Measurements from ENCODE around the gene SAMD4A.

The SAMD4A gene

GRCh38 chr14:54712465-54713200 lies 145.7 kb downstream of the SAMD4A start:
- TF ChIP-seq EZH2 (IDR thresholded peaks at IDR 0.05; ENCODE audit: borderline replicate concordance, low read length) = no peak
- TF ChIP-seq CTCF (IDR thresholded peaks at IDR 0.05; ENCODE audit: low read length) = no peak
- Histone ChIP-seq H3K4me2 (ENCODE audit: low read length) (no peak overlapping the region), H3K4me1 (ENCODE audit: insufficient read depth, low read length, severe bottlenecking) (no peaks in the 10 kb centered on the region), H3K9me2 (ENCODE audit: low read depth, low read length) (no peaks in the 10 kb centered on the region), H4K20me1 (ENCODE audit: insufficient read depth, low read length) (no peaks in the 10 kb centered on the region), H3K9ac (ENCODE audit: low read length) (no peak overlapping the region), H3F3A (ENCODE audit: insufficient read depth, low read length) (no peaks in the 10 kb centered on the region), H3K36me3 (ENCODE audit: insufficient read depth, low read length) (no peaks in the 10 kb centered on the region), H2AFZ (ENCODE audit: low read length) (no peak overlapping the region), H3K4me3 (ENCODE audit: low read depth, low read length, poor library complexity, severe bottlenecking) (no peak overlapping the region), H3K27ac (ENCODE audit: low read depth, low read length, poor library complexity, severe bottlenecking) (no peak overlapping the region), H3K9me3 (ENCODE audit: low read length) (no peaks in the 10 kb centered on the region), H3K79me2 (ENCODE audit: insufficient read depth, low read length) (no peaks in the 10 kb centered on the region), H3K27me3 (ENCODE audit: insufficient read depth, low read length) (no peaks in the 10 kb centered on the region)

GRCh38 chr14:54713379-54713778 lies 146.5 kb downstream of the SAMD4A start:
- TF ChIP-seq EZH2 (IDR thresholded peaks at IDR 0.05; ENCODE audit: borderline replicate concordance, low read length) (no peak), CTCF (IDR thresholded peaks at IDR 0.05; ENCODE audit: low read length) (no peak)
- no peak overlapping the region for H3K9ac ChIP-seq (ENCODE audit: low read length)
- H3K4me3 ChIP-seq (ENCODE audit: low read depth, low read length, poor library complexity, severe bottlenecking) = no peak overlapping the region
- H3K27ac ChIP-seq (ENCODE audit: low read depth, low read length, poor library complexity, severe bottlenecking) = no peak overlapping the region
- H4K20me1 ChIP-seq (ENCODE audit: insufficient read depth, low read length) = no peaks in the 10 kb centered on the region
- H3K9me3 ChIP-seq (ENCODE audit: low read length) = no peaks in the 10 kb centered on the region
- no peaks in the 10 kb centered on the region for H3K4me1 ChIP-seq (ENCODE audit: insufficient read depth, low read length, severe bottlenecking)
- H3K4me2 ChIP-seq (ENCODE audit: low read length) = no peak overlapping the region
- no peaks in the 10 kb centered on the region for H3K27me3 ChIP-seq (ENCODE audit: insufficient read depth, low read length)
- H3K36me3 ChIP-seq (ENCODE audit: insufficient read depth, low read length) = no peaks in the 10 kb centered on the region
- H3F3A ChIP-seq (ENCODE audit: insufficient read depth, low read length) = no peaks in the 10 kb centered on the region
- no peaks in the 10 kb centered on the region for H3K9me2 ChIP-seq (ENCODE audit: low read depth, low read length)
- no peak overlapping the region for H2AFZ ChIP-seq (ENCODE audit: low read length)
- H3K79me2 ChIP-seq (ENCODE audit: insufficient read depth, low read length) = no peaks in the 10 kb centered on the region

GRCh38 chr14:54715239-54715638 lies 148.3 kb downstream of the SAMD4A start:
- TF ChIP-seq EZH2 (IDR thresholded peaks at IDR 0.05; ENCODE audit: borderline replicate concordance, low read length) (no peak), CTCF (IDR thresholded peaks at IDR 0.05; ENCODE audit: low read length) (no peak)
- Histone ChIP-seq H3K79me2 (ENCODE audit: insufficient read depth, low read length) (no peaks in the 10 kb centered on the region), H3K9me2 (ENCODE audit: low read depth, low read length) (no peaks in the 10 kb centered on the region), H3K36me3 (ENCODE audit: insufficient read depth, low read length) (no peaks in the 10 kb centered on the region), H3K4me1 (ENCODE audit: insufficient read depth, low read length, severe bottlenecking) (no peaks in the 10 kb centered on the region), H3K4me3 (ENCODE audit: low read depth, low read length, poor library complexity, severe bottlenecking) (no peak overlapping the region), H3K27ac (ENCODE audit: low read depth, low read length, poor library complexity, severe bottlenecking) (no peak overlapping the region), H3K9me3 (ENCODE audit: low read length) (no peaks in the 10 kb centered on the region), H2AFZ (ENCODE audit: low read length) (no peak overlapping the region), H4K20me1 (ENCODE audit: insufficient read depth, low read length) (no peaks in the 10 kb centered on the region), H3K4me2 (ENCODE audit: low read length) (no peak overlapping the region), H3K27me3 (ENCODE audit: insufficient read depth, low read length) (no peaks in the 10 kb centered on the region), H3F3A (ENCODE audit: insufficient read depth, low read length) (no peaks in the 10 kb centered on the region), H3K9ac (ENCODE audit: low read length) (no peak overlapping the region)

All from OCI-LY1 (cell line).